H1 (cell line): ENCODE results near the gene GJB6. TPM values are rescaled to one million over a fixed set of nuclear protein-coding genes. Genes with fewer than 3 reads are reported as not detected.

ENCODE experiments used
- CTCF ChIA-PET: fragments of 300-600 bp; sonication (Branson Sonifier 250); formaldehyde crosslinking; loops from one replicate; lab custom pipeline; 2021; ENCODE audit not compliant: partially characterized antibody; lab: Charles Lee
- POLR2A ChIA-PET: fragments of 300-600 bp; sonication (Branson Sonifier 250); formaldehyde crosslinking; loops from one replicate; lab custom pipeline; 2021; ENCODE audit warnings: inconsistent platforms; ENCODE audit not compliant: partially characterized antibody; lab: Charles Lee
- DNase-seq, 2 experiments: peaks; one replicate each; pipeline versions ENCODE4 v3.0.0 to v3.0.0-alpha.2; 2010 to 2022; ENCODE audit warnings: low spot score in 2 of 2, low read depth in 1 of 2, mixed read lengths in 1 of 2
- FAIRE-seq: peaks from 2 replicates; lab custom pipeline; 2011; peaks lifted over from hg19 to GRCh38; lab: Jason Lieb, UNC
- H2AFZ ChIP-seq: 2 replicates; pipeline ENCODE4 v1.8.1; 2012; ENCODE audit warnings: low read length, inconsistent platforms
- H2AK5ac ChIP-seq: 2 replicates; pipeline ENCODE4 v1.6.1; 2013; ENCODE audit warnings: low read depth, low read length
- H2BK120ac ChIP-seq: replicated peaks from 2 replicates; pipeline ENCODE3; 2013; ENCODE audit warnings: low read depth, low read length, inconsistent platforms
- H2BK12ac ChIP-seq: 2 replicates; pipeline ENCODE4 v1.6.1; 2013; ENCODE audit warnings: low read depth, low read length
- H2BK15ac ChIP-seq: 2 replicates; pipeline ENCODE4 v1.6.1; 2013; ENCODE audit warnings: low read length
- H2BK20ac ChIP-seq: 2 replicates; pipeline ENCODE4 v1.6.1; 2013; ENCODE audit warnings: low read length
- H2BK5ac ChIP-seq: 2 replicates; pipeline ENCODE4 v1.6.1; 2013; ENCODE audit warnings: low read depth, low read length
- H3K14ac ChIP-seq: 2 replicates; pipeline ENCODE4 v1.6.1; 2013; ENCODE audit warnings: inconsistent platforms; ENCODE audit not compliant: insufficient read length
- H3K18ac ChIP-seq: 2 replicates; pipeline ENCODE4 v1.6.1; 2013; ENCODE audit warnings: low read length; ENCODE audit errors: extremely low read depth
- H3K23ac ChIP-seq: 2 replicates; pipeline ENCODE4 v1.6.1; 2013; ENCODE audit warnings: inconsistent platforms; ENCODE audit not compliant: insufficient read length
- H3K23me2 ChIP-seq: 2 replicates; pipeline ENCODE4 v1.6.1; 2013; ENCODE audit warnings: low read depth, low read length
- H3K27ac ChIP-seq: 2 replicates; pipeline ENCODE4 v1.6.1; 2011; ENCODE audit warnings: low read depth, low read length, inconsistent platforms
- H3K27me3 ChIP-seq, 4 experiments: replicated peaks in 1 of 4; 1 replicate in 1 of 4; 2 replicates in 3 of 4; pipeline versions ENCODE4 v1.6.1 to v1.8.1; 2011 to 2013; ENCODE audit warnings: low read length in 3 of 4, mild to moderate bottlenecking in 3 of 4, inconsistent platforms in 2 of 4, mixed read lengths in 2 of 4, moderate library complexity in 1 of 4; ENCODE audit not compliant: control insufficient read depth in 3 of 4, insufficient read depth in 3 of 4; ENCODE audit errors: extremely low read depth in 1 of 4
- H3K36me3 ChIP-seq, 4 experiments: 2 replicates each; pipeline versions ENCODE4 v1.6.1 to v1.8.1; 2011 to 2013; ENCODE audit warnings: mild to moderate bottlenecking in 4 of 4, low read length in 3 of 4, moderate library complexity in 2 of 4, control low read depth in 1 of 4, inconsistent platforms in 1 of 4; ENCODE audit not compliant: insufficient read depth in 4 of 4, control insufficient read depth in 2 of 4
- H3K4ac ChIP-seq: replicated peaks from 2 replicates; pipeline ENCODE3; 2013; ENCODE audit warnings: low read length, low read depth, mixed read lengths, inconsistent platforms; ENCODE audit not compliant: insufficient read length
- H3K4me1 ChIP-seq, 4 experiments: replicated peaks in 1 of 4; 1 replicate in 1 of 4; 2 replicates in 3 of 4; pipeline versions ENCODE4 v1.6.1 to v1.8.1; 2011 to 2013; ENCODE audit warnings: low read length in 3 of 4, inconsistent platforms in 2 of 4, mixed read lengths in 1 of 4; ENCODE audit not compliant: insufficient read depth in 4 of 4, control insufficient read depth in 3 of 4
- H3K4me2 ChIP-seq, 2 experiments: 2 replicates each; pipeline versions ENCODE4 v1.6.1 to v1.8.1; 2011 to 2013; ENCODE audit warnings: low read depth in 2 of 2, low read length in 2 of 2, control low read depth in 1 of 2, inconsistent platforms in 1 of 2, mild to moderate bottlenecking in 1 of 2; ENCODE audit not compliant: insufficient read depth in 1 of 2
- H3K4me3 ChIP-seq, 4 experiments: fragments of 200-600, 300-600 bp in 1 of 4; sonication (generic), shearing (Covaris generic), sonication (Bioruptor Twin) in 1 of 4; 2 replicates each; pipeline versions ENCODE4 v1.5.1 to v1.8.1; 2011 to 2016; ENCODE audit warnings: low read length in 4 of 4, low read depth in 3 of 4, control low read depth in 2 of 4, inconsistent platforms in 2 of 4, mild to moderate bottlenecking in 2 of 4, mixed read lengths in 1 of 4, moderate library complexity in 1 of 4; ENCODE audit not compliant: insufficient read depth in 2 of 4; ENCODE audit errors: extremely low read depth in 1 of 4
- H3K56ac ChIP-seq: replicated peaks from 2 replicates; pipeline ENCODE3; 2013; ENCODE audit warnings: low read depth, mild to moderate bottlenecking, mixed read lengths, low read length, inconsistent platforms; ENCODE audit not compliant: insufficient read length
- H3K79me1 ChIP-seq: 2 replicates; pipeline ENCODE4 v1.6.1; 2013; ENCODE audit warnings: low read depth, low read length, control low read depth
- H3K79me2 ChIP-seq, 2 experiments: 2 replicates each; pipeline versions ENCODE4 v1.6.1 to v1.8.1; 2012 to 2013; ENCODE audit warnings: low read length in 2 of 2, mild to moderate bottlenecking in 2 of 2, inconsistent platforms in 1 of 2; ENCODE audit not compliant: insufficient read depth in 2 of 2, control insufficient read depth in 1 of 2
- H3K9ac ChIP-seq, 4 experiments: replicated peaks in 1 of 4; 1 replicate in 1 of 4; 2 replicates in 3 of 4; pipeline versions ENCODE4 v1.6.1 to v1.8.1; 2011 to 2013; ENCODE audit warnings: low read depth in 3 of 4, low read length in 3 of 4, control low read depth in 2 of 4, mild to moderate bottlenecking in 2 of 4, moderate library complexity in 2 of 4, inconsistent platforms in 1 of 4; ENCODE audit errors: extremely low read depth in 1 of 4
- H3K9me3 ChIP-seq, 2 experiments: 2 replicates each; pipeline versions ENCODE4 v1.6.1 to v1.8.1; 2012 to 2013; ENCODE audit warnings: mild to moderate bottlenecking in 2 of 2, moderate library complexity in 2 of 2, control low read depth in 1 of 2, inconsistent platforms in 1 of 2, low read depth in 1 of 2, low read length in 1 of 2, mixed read lengths in 1 of 2; ENCODE audit not compliant: insufficient read depth in 2 of 2
- H4K20me1 ChIP-seq, 2 experiments: replicated peaks in 1 of 2; 2 replicates each; pipeline versions ENCODE3 to v1.8.1; 2011 to 2013; ENCODE audit warnings: inconsistent platforms in 2 of 2, low read length in 2 of 2, mild to moderate bottlenecking in 1 of 2; ENCODE audit not compliant: insufficient read depth in 2 of 2, control insufficient read depth in 1 of 2
- H4K5ac ChIP-seq: 2 replicates; pipeline ENCODE4 v1.6.1; 2013; ENCODE audit warnings: low read length, low read depth, mixed read lengths, inconsistent platforms; ENCODE audit not compliant: insufficient read length
- H4K8ac ChIP-seq: 2 replicates; pipeline ENCODE4 v1.8.0; 2013; ENCODE audit warnings: mild to moderate bottlenecking, moderate library complexity, low read length, inconsistent platforms; ENCODE audit not compliant: insufficient read depth; ENCODE audit errors: extremely low read depth
- H4K91ac ChIP-seq: replicated peaks from 2 replicates; pipeline ENCODE3; 2013; ENCODE audit warnings: low read length, mixed read lengths, inconsistent platforms; ENCODE audit not compliant: insufficient read length
- CHD1 ChIP-seq: IDR thresholded peaks from 2 replicates; pipeline ENCODE4 v1.6.1; 2012; ENCODE audit warnings: low read depth, low read length, improper control_type of control experiment
- EGR1 ChIP-seq: IDR thresholded peaks from 2 replicates; pipeline ENCODE4 v1.6.1; 2011; ENCODE audit warnings: low read depth, low read length, borderline replicate concordance
- FOSL1 ChIP-seq: IDR thresholded peaks from 2 replicates; pipeline ENCODE4 v1.6.1; 2011; ENCODE audit warnings: mild to moderate bottlenecking, low read depth, low read length, moderate library complexity; ENCODE audit not compliant: insufficient read depth
- KDM1A ChIP-seq: fragments of 200-600, 300-600 bp; sonication (generic); IDR thresholded peaks from 2 replicates; pipeline ENCODE4 v1.7.1; 2016; ENCODE audit warnings: mild to moderate bottlenecking, low read length, borderline replicate concordance
- NRF1 ChIP-seq: IDR thresholded peaks from 2 replicates; pipeline ENCODE4 v1.6.1; 2011; ENCODE audit warnings: mild to moderate bottlenecking, low read depth, low read length, improper control_type of control experiment
- SIN3A ChIP-seq, 2 experiments: IDR thresholded peaks in 1 of 2; conservative IDR thresholded peaks in 1 of 2; 2 replicates each; pipeline ENCODE4 v1.6.1; 2011 to 2012; ENCODE audit warnings: low read length in 2 of 2, improper control_type of control experiment in 1 of 2, low read depth in 1 of 2, mild to moderate bottlenecking in 1 of 2
- WGBS, 2 experiments: shearing (Covaris generic) in 1 of 2; methylation state at CpG; one replicate each; pipeline versions ENCODE4 v1.1.6 to v1.1.7; 2013 to 2015; ENCODE audit warnings: low lambda C conversion rate in 2 of 2, mixed read lengths in 2 of 2, inconsistent platforms in 1 of 2, low coverage in 1 of 2, missing lambda C conversion rate in 1 of 2; ENCODE audit not compliant: insufficient replicate concordance in 2 of 2, insufficient coverage in 1 of 2, insufficient read length in 1 of 2; ENCODE audit errors: extremely low coverage in 1 of 2, missing lambda C conversion rate in 1 of 2; 5-methylcytosine and 5-hydroxymethylcytosine counted together
- polyA plus RNA-seq, 7 experiments: library from polyadenylated mRNA; depleted of rRNA in 3 of 7; stranded (reverse) in 5 of 7; unstranded in 2 of 7; fragments of >200 nt in 5 of 7; fragments of 200-250 nt in 2 of 7; gene quantifications; 1 replicate in 5 of 7; 2 replicates in 1 of 7; 4 replicates in 1 of 7; pipeline versions ENCODE4 v1.2.1 to v1.2.3, GENCODE V29; 2011 to 2013; ENCODE audit warnings: missing spikeins in 2 of 7, mixed read lengths in 2 of 7
- total RNA-seq: library from RNA; stranded (reverse); fragmentation: NEBNext Ultra II Directional; extraction: Animal tissue kit (Norgen Biotek cat#: 25700); gene quantifications from 2 replicates; pipeline ENCODE4 v1.2.1, GENCODE V29; 2021
- TF ChIP-seq, protein P1 (sequence below), 3 experiments: IDR thresholded peaks; 1 replicate in 2 of 3; 2 replicates in 1 of 3; pipeline versions ENCODE4 v1.5.1 to v1.6.1; 2011; ENCODE audit warnings: low read length in 3 of 3, mild to moderate bottlenecking in 3 of 3, inconsistent platforms in 2 of 3, low read depth in 1 of 3, moderate library complexity in 1 of 3; ENCODE audit not compliant: insufficient read depth in 1 of 3; ENCODE audit errors: control extremely low read depth in 1 of 3
- TF ChIP-seq, protein P2 (sequence below): IDR thresholded peaks from 2 replicates; pipeline ENCODE4 v1.6.1; 2011; ENCODE audit warnings: low read length, improper control_type of control experiment
- TF ChIP-seq, protein P3 (sequence below): IDR thresholded peaks from 2 replicates; pipeline ENCODE4 v1.6.1; 2011; ENCODE audit warnings: low read depth, mild to moderate bottlenecking, low read length; ENCODE audit not compliant: insufficient read depth

The GJB6 gene
- total and polyA plus RNA-seq, 2 of the 8 experiments (the other 6 are each of a cell fraction or from before 2014, with no cell fraction given) = not detected

DNA sequence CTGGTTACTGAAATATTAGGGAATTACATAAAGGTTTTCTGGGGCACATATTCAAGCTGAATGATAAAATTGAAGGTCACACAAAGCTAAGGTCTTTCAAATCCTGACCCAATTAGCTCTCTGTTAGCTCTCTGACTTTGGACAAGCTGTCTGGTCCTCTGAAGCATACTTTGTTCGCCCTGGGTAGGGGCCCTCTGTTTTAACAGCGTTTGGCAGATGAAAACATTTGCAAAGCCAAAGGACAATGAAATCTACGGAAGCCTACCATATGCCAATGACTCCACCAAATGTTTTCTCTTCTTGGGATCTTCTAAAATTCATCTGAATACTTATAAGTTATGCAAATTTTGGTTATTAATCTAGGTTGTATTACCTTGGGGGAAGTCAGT is 56.7 kb downstream of the GJB6 start:
- Histone ChIP-seq H2BK120ac (no peak overlapping the region), H3K23ac (no peak overlapping the region), H3K56ac (no peak overlapping the region), H2BK5ac (no peak overlapping the region), H2BK15ac (no peak overlapping the region), H2BK12ac (no peak overlapping the region), H4K91ac (no peak overlapping the region), H2BK20ac (no peak overlapping the region), H4K5ac (no peak overlapping the region), H3K4me1 (peaks cover 0 to 7% (median 0%) of the 10 kb centered on the region in 4 experiments; a peak in 1 of 7 replicates), H3K4me2 (no peak overlapping the region), H3K14ac (no peak overlapping the region), H3K9me3 (no peaks in the 10 kb centered on the region), H2AK5ac (no peak overlapping the region), H3K79me1 (no peaks in the 10 kb centered on the region), H4K20me1 (no peaks in the 10 kb centered on the region), H3K9ac (no peak overlapping the region), H2AFZ (no peak overlapping the region), H3K4me3 (no peak overlapping the region), H3K4ac (no peak overlapping the region), H3K79me2 (no peaks in the 10 kb centered on the region), H4K8ac (no peak overlapping the region), H3K27me3 (peaks cover 0 to 3% (median 0%) of the 10 kb centered on the region in 4 experiments; a peak in 1 of 7 replicates), H3K23me2 (no peaks in the 10 kb centered on the region), H3K18ac (no peak overlapping the region), H3K27ac (no peak overlapping the region), H3K36me3 (no peaks in the 10 kb centered on the region)
- 89% methylated on average over 3 of the region's 3 CpGs; no CpG with 5 or more reads in 1 of the 2 experiments for WGBS, 2 experiments
- ChIA-PET POLR2A (interaction anchor here (0.6 kb wide), 1 partner anchor 829 kb away, joined by 4 read pairs; no protein-coding TSS in a partner anchor), CTCF (interaction anchor here (1.4 to 1.5 kb wide), 2 partner anchors 10 to 318 kb away, joined by 3 to 5 read pairs; no protein-coding TSS in a partner anchor)
- DNase-seq (no peak), FAIRE-seq (no peak)
- TF ChIP-seq, protein P1, sequence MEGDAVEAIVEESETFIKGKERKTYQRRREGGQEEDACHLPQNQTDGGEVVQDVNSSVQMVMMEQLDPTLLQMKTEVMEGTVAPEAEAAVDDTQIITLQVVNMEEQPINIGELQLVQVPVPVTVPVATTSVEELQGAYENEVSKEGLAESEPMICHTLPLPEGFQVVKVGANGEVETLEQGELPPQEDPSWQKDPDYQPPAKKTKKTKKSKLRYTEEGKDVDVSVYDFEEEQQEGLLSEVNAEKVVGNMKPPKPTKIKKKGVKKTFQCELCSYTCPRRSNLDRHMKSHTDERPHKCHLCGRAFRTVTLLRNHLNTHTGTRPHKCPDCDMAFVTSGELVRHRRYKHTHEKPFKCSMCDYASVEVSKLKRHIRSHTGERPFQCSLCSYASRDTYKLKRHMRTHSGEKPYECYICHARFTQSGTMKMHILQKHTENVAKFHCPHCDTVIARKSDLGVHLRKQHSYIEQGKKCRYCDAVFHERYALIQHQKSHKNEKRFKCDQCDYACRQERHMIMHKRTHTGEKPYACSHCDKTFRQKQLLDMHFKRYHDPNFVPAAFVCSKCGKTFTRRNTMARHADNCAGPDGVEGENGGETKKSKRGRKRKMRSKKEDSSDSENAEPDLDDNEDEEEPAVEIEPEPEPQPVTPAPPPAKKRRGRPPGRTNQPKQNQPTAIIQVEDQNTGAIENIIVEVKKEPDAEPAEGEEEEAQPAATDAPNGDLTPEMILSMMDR (IDR thresholded peaks at IDR 0.05; ENCODE audit: control extremely low read depth in 1 of 3, insufficient read depth in 1 of 3, low read depth in 1 of 3, low read length in 3 of 3) = no peak
- TF ChIP-seq, protein P2, sequence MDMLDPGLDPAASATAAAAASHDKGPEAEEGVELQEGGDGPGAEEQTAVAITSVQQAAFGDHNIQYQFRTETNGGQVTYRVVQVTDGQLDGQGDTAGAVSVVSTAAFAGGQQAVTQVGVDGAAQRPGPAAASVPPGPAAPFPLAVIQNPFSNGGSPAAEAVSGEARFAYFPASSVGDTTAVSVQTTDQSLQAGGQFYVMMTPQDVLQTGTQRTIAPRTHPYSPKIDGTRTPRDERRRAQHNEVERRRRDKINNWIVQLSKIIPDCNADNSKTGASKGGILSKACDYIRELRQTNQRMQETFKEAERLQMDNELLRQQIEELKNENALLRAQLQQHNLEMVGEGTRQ = no peak
- TF ChIP-seq, protein P3, sequence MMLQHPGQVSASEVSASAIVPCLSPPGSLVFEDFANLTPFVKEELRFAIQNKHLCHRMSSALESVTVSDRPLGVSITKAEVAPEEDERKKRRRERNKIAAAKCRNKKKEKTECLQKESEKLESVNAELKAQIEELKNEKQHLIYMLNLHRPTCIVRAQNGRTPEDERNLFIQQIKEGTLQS = no peak
- TF ChIP-seq CHD1 (no peak), NRF1 (no peak), FOSL1 (no peak), SIN3A (conservative IDR thresholded peaks at IDR 0.05 in 1 of 2, IDR thresholded peaks at IDR 0.05 in 1 of 2; ENCODE audit: low read depth in 1 of 2, low read length in 2 of 2) (no peak), KDM1A (no peak), EGR1 (no peak)
